M059J (cell line): Measurements from ENCODE around the gene CDH13. TPM values are rescaled to one million over a fixed set of nuclear protein-coding genes. Genes with fewer than 3 reads are reported as not detected.
"Not testable (repeated sequence)": the region's sequence is repeated elsewhere in the genome, so short reads cannot be mapped to it uniquely, and the experiment has no call there.

Source experiments
- DNase-seq: peaks from one replicate; pipeline ENCODE4 v3.0.0-alpha.2; 2012; ENCODE audit warnings: low read depth
- total RNA-seq: library from RNA; depleted of rRNA; stranded (reverse); fragments of >200 nt; shearing (Covaris generic); gene quantifications from 2 replicates; pipeline ENCODE4 v1.2.3, GENCODE V29; 2014

Gene CDH13
- total RNA-seq, 1 experiment from 2014 or later, result 61.5 TPM

GRCh38 chr16:82882982-82883835 is 256.4 kb downstream of the CDH13 start:
- DNase-seq, result no peak

GRCh38 chr16:82884320-82884898 is 257.6 kb downstream of the CDH13 start:
- no peak for DNase-seq

GRCh38 chr16:82886146-82886545 is 259.4 kb downstream of the CDH13 start:
- no peak for DNase-seq

GRCh38 chr16:82888591-82889001 is 261.8 kb downstream of the CDH13 start:
- peak; percentile 90 for DNase-seq

GRCh38 chr16:82891424-82891823 is 264.7 kb downstream of the CDH13 start:
- no peak for DNase-seq

GRCh38 chr16:82891918-82892317 is 265.1 kb downstream of the CDH13 start:
- DNase-seq, result peak; percentile 60

GRCh38 chr16:82892324-82892723 is 265.6 kb downstream of the CDH13 start:
- no peak for DNase-seq

- DNase-seq, result no peak
These were observed 269.1 kb downstream of the CDH13 start for GRCh38 chr16:82895843-82896242.

GRCh38 chr16:82899006-82899405 is 272.2 kb downstream of the CDH13 start:
- DNase-seq, result no peak

GRCh38 chr16:82899731-82900450 is 273.1 kb downstream of the CDH13 start:
- DNase-seq, result no peak

- no peak for DNase-seq
These were observed 273.8 kb downstream of the CDH13 start for GRCh38 chr16:82900559-82900958.

GRCh38 chr16:82911925-82912324 is 285.2 kb downstream of the CDH13 start:
- no peak for DNase-seq

GRCh38 chr16:82915139-82915824 is 288.5 kb downstream of the CDH13 start:
- DNase-seq, result no peak

GRCh38 chr16:82917886-82918595 is 291.3 kb downstream of the CDH13 start:
- no peak for DNase-seq

- peak; percentile 74 for DNase-seq
These were observed 297.5 kb downstream of the CDH13 start for GRCh38 chr16:82924075-82924854.

GRCh38 chr16:82926500-82926899 is 299.7 kb downstream of the CDH13 start:
- DNase-seq, result no peak

GRCh38 chr16:82933933-82934332 is 307.2 kb downstream of the CDH13 start:
- DNase-seq, result not testable (repeated sequence)

GRCh38 chr16:82935766-82936165 is 309.0 kb downstream of the CDH13 start:
- DNase-seq, result peak; percentile 39

- DNase-seq, result peak; percentile 80
These were observed 310.3 kb downstream of the CDH13 start for GRCh38 chr16:82936941-82937551.

- DNase-seq, result no peak
These were observed 311.3 kb downstream of the CDH13 start for GRCh38 chr16:82937926-82938520.
